Stimulated activated CD4-positive, alpha-beta T cell treated with anti-CD3 and anti-CD28 coated beads, Interleukin-1b, Interleukin-23, amount 100 ng/mL, for 48 hours (primary cell): Measurements from ENCODE around the gene FBXW7.

Experiments
- DNase-seq: peaks from one replicate; pipeline ENCODE4 v3.0.0-alpha.2; 2020

Gene FBXW7

GRCh38 chr4:152273343-152273742 lies 262.5 kb downstream of the FBXW7 start:
- DNase-seq, result no peak
